H1 (cell line): Measurements from ENCODE around the gene HLF. TPM values are rescaled to one million over a fixed set of nuclear protein-coding genes. Genes with fewer than 3 reads are reported as not detected.

Experiments used
- CTCF ChIA-PET: fragments of 300-600 bp; sonication (Branson Sonifier 250); formaldehyde crosslinking; loops from one replicate; lab custom pipeline; 2021; ENCODE audit not compliant: partially characterized antibody; lab: Charles Lee
- POLR2A ChIA-PET: fragments of 300-600 bp; sonication (Branson Sonifier 250); formaldehyde crosslinking; loops from one replicate; lab custom pipeline; 2021; ENCODE audit warnings: inconsistent platforms; ENCODE audit not compliant: partially characterized antibody; lab: Charles Lee
- DNase-seq, 2 experiments: peaks; one replicate each; pipeline versions ENCODE4 v3.0.0 to v3.0.0-alpha.2; 2010 to 2022; ENCODE audit warnings: low spot score in 2 of 2, low read depth in 1 of 2, mixed read lengths in 1 of 2
- FAIRE-seq: peaks from 2 replicates; lab custom pipeline; 2011; peaks lifted over from hg19 to GRCh38; lab: Jason Lieb, UNC
- H2AFZ ChIP-seq: 2 replicates; pipeline ENCODE4 v1.8.1; 2012; ENCODE audit warnings: low read length, inconsistent platforms
- H2AK5ac ChIP-seq: 2 replicates; pipeline ENCODE4 v1.6.1; 2013; ENCODE audit warnings: low read depth, low read length
- H2BK120ac ChIP-seq: replicated peaks from 2 replicates; pipeline ENCODE3; 2013; ENCODE audit warnings: low read depth, low read length, inconsistent platforms
- H2BK12ac ChIP-seq: 2 replicates; pipeline ENCODE4 v1.6.1; 2013; ENCODE audit warnings: low read depth, low read length
- H2BK15ac ChIP-seq: 2 replicates; pipeline ENCODE4 v1.6.1; 2013; ENCODE audit warnings: low read length
- H2BK20ac ChIP-seq: 2 replicates; pipeline ENCODE4 v1.6.1; 2013; ENCODE audit warnings: low read length
- H2BK5ac ChIP-seq: 2 replicates; pipeline ENCODE4 v1.6.1; 2013; ENCODE audit warnings: low read depth, low read length
- H3K14ac ChIP-seq: 2 replicates; pipeline ENCODE4 v1.6.1; 2013; ENCODE audit warnings: inconsistent platforms; ENCODE audit not compliant: insufficient read length
- H3K18ac ChIP-seq: 2 replicates; pipeline ENCODE4 v1.6.1; 2013; ENCODE audit warnings: low read length; ENCODE audit errors: extremely low read depth
- H3K23ac ChIP-seq: 2 replicates; pipeline ENCODE4 v1.6.1; 2013; ENCODE audit warnings: inconsistent platforms; ENCODE audit not compliant: insufficient read length
- H3K23me2 ChIP-seq: 2 replicates; pipeline ENCODE4 v1.6.1; 2013; ENCODE audit warnings: low read depth, low read length
- H3K27ac ChIP-seq: 2 replicates; pipeline ENCODE4 v1.6.1; 2011; ENCODE audit warnings: low read depth, low read length, inconsistent platforms
- H3K27me3 ChIP-seq, 4 experiments: replicated peaks in 1 of 4; 1 replicate in 1 of 4; 2 replicates in 3 of 4; pipeline versions ENCODE4 v1.6.1 to v1.8.1; 2011 to 2013; ENCODE audit warnings: low read length in 3 of 4, mild to moderate bottlenecking in 3 of 4, inconsistent platforms in 2 of 4, mixed read lengths in 2 of 4, moderate library complexity in 1 of 4; ENCODE audit not compliant: control insufficient read depth in 3 of 4, insufficient read depth in 3 of 4; ENCODE audit errors: extremely low read depth in 1 of 4
- H3K36me3 ChIP-seq, 4 experiments: 2 replicates each; pipeline versions ENCODE4 v1.6.1 to v1.8.1; 2011 to 2013; ENCODE audit warnings: mild to moderate bottlenecking in 4 of 4, low read length in 3 of 4, moderate library complexity in 2 of 4, control low read depth in 1 of 4, inconsistent platforms in 1 of 4; ENCODE audit not compliant: insufficient read depth in 4 of 4, control insufficient read depth in 2 of 4
- H3K4ac ChIP-seq: replicated peaks from 2 replicates; pipeline ENCODE3; 2013; ENCODE audit warnings: low read length, low read depth, mixed read lengths, inconsistent platforms; ENCODE audit not compliant: insufficient read length
- H3K4me1 ChIP-seq, 4 experiments: replicated peaks in 1 of 4; 1 replicate in 1 of 4; 2 replicates in 3 of 4; pipeline versions ENCODE4 v1.6.1 to v1.8.1; 2011 to 2013; ENCODE audit warnings: low read length in 3 of 4, inconsistent platforms in 2 of 4, mixed read lengths in 1 of 4; ENCODE audit not compliant: insufficient read depth in 4 of 4, control insufficient read depth in 3 of 4
- H3K4me2 ChIP-seq, 2 experiments: 2 replicates each; pipeline versions ENCODE4 v1.6.1 to v1.8.1; 2011 to 2013; ENCODE audit warnings: low read depth in 2 of 2, low read length in 2 of 2, control low read depth in 1 of 2, inconsistent platforms in 1 of 2, mild to moderate bottlenecking in 1 of 2; ENCODE audit not compliant: insufficient read depth in 1 of 2
- H3K4me3 ChIP-seq, 4 experiments: fragments of 200-600, 300-600 bp in 1 of 4; sonication (generic), shearing (Covaris generic), sonication (Bioruptor Twin) in 1 of 4; 2 replicates each; pipeline versions ENCODE4 v1.5.1 to v1.8.1; 2011 to 2016; ENCODE audit warnings: low read length in 4 of 4, low read depth in 3 of 4, control low read depth in 2 of 4, inconsistent platforms in 2 of 4, mild to moderate bottlenecking in 2 of 4, mixed read lengths in 1 of 4, moderate library complexity in 1 of 4; ENCODE audit not compliant: insufficient read depth in 2 of 4; ENCODE audit errors: extremely low read depth in 1 of 4
- H3K56ac ChIP-seq: replicated peaks from 2 replicates; pipeline ENCODE3; 2013; ENCODE audit warnings: low read depth, mild to moderate bottlenecking, mixed read lengths, low read length, inconsistent platforms; ENCODE audit not compliant: insufficient read length
- H3K79me1 ChIP-seq: 2 replicates; pipeline ENCODE4 v1.6.1; 2013; ENCODE audit warnings: low read depth, low read length, control low read depth
- H3K79me2 ChIP-seq, 2 experiments: 2 replicates each; pipeline versions ENCODE4 v1.6.1 to v1.8.1; 2012 to 2013; ENCODE audit warnings: low read length in 2 of 2, mild to moderate bottlenecking in 2 of 2, inconsistent platforms in 1 of 2; ENCODE audit not compliant: insufficient read depth in 2 of 2, control insufficient read depth in 1 of 2
- H3K9ac ChIP-seq, 4 experiments: replicated peaks in 1 of 4; 1 replicate in 1 of 4; 2 replicates in 3 of 4; pipeline versions ENCODE4 v1.6.1 to v1.8.1; 2011 to 2013; ENCODE audit warnings: low read depth in 3 of 4, low read length in 3 of 4, control low read depth in 2 of 4, mild to moderate bottlenecking in 2 of 4, moderate library complexity in 2 of 4, inconsistent platforms in 1 of 4; ENCODE audit errors: extremely low read depth in 1 of 4
- H3K9me3 ChIP-seq, 2 experiments: 2 replicates each; pipeline versions ENCODE4 v1.6.1 to v1.8.1; 2012 to 2013; ENCODE audit warnings: mild to moderate bottlenecking in 2 of 2, moderate library complexity in 2 of 2, control low read depth in 1 of 2, inconsistent platforms in 1 of 2, low read depth in 1 of 2, low read length in 1 of 2, mixed read lengths in 1 of 2; ENCODE audit not compliant: insufficient read depth in 2 of 2
- H4K20me1 ChIP-seq, 2 experiments: replicated peaks in 1 of 2; 2 replicates each; pipeline versions ENCODE3 to v1.8.1; 2011 to 2013; ENCODE audit warnings: inconsistent platforms in 2 of 2, low read length in 2 of 2, mild to moderate bottlenecking in 1 of 2; ENCODE audit not compliant: insufficient read depth in 2 of 2, control insufficient read depth in 1 of 2
- H4K5ac ChIP-seq: 2 replicates; pipeline ENCODE4 v1.6.1; 2013; ENCODE audit warnings: low read length, low read depth, mixed read lengths, inconsistent platforms; ENCODE audit not compliant: insufficient read length
- H4K8ac ChIP-seq: 2 replicates; pipeline ENCODE4 v1.8.0; 2013; ENCODE audit warnings: mild to moderate bottlenecking, moderate library complexity, low read length, inconsistent platforms; ENCODE audit not compliant: insufficient read depth; ENCODE audit errors: extremely low read depth
- H4K91ac ChIP-seq: replicated peaks from 2 replicates; pipeline ENCODE3; 2013; ENCODE audit warnings: low read length, mixed read lengths, inconsistent platforms; ENCODE audit not compliant: insufficient read length
- ASH2L ChIP-seq: fragments of 200-600, 300-600 bp; sonication (generic); IDR thresholded peaks from one replicate; pipeline ENCODE4 v1.7.1; 2017; ENCODE audit warnings: low read length
- BCL11A ChIP-seq, 2 experiments: IDR thresholded peaks; one replicate each; pipeline ENCODE4 v1.6.1; 2011; ENCODE audit warnings: low read depth in 2 of 2, low read length in 2 of 2, mild to moderate bottlenecking in 2 of 2
- CTBP2 ChIP-seq: IDR thresholded peaks from 2 replicates; pipeline ENCODE4 v1.7.0; 2011; ENCODE audit warnings: borderline replicate concordance, mild to moderate bottlenecking, moderate library complexity, mixed read lengths, low read length; ENCODE audit not compliant: insufficient read depth, insufficient read length
- KDM1A ChIP-seq: fragments of 200-600, 300-600 bp; sonication (generic); IDR thresholded peaks from 2 replicates; pipeline ENCODE4 v1.7.1; 2016; ENCODE audit warnings: mild to moderate bottlenecking, low read length, borderline replicate concordance
- KDM5A ChIP-seq: fragments of 200-600 bp; IDR thresholded peaks from 2 replicates; pipeline ENCODE4 v1.7.1; 2012; ENCODE audit warnings: mild to moderate bottlenecking, low read length, inconsistent platforms, mixed read lengths
- NANOG ChIP-seq: IDR thresholded peaks from 2 replicates; pipeline ENCODE4 v1.6.1; 2011; ENCODE audit warnings: low read length, low read depth, mild to moderate bottlenecking, inconsistent platforms; ENCODE audit not compliant: insufficient read depth, poor library complexity, severe bottlenecking
- POU5F1 ChIP-seq: IDR thresholded peaks from 2 replicates; pipeline ENCODE4 v1.6.1; 2011; ENCODE audit warnings: low read depth, mild to moderate bottlenecking, low read length, moderate library complexity
- RAD21 ChIP-seq, 2 experiments: IDR thresholded peaks in 1 of 2; conservative IDR thresholded peaks in 1 of 2; 2 replicates each; pipeline ENCODE4 v1.6.1; 2011; ENCODE audit warnings: low read depth in 2 of 2, low read length in 2 of 2, improper control_type of control experiment in 1 of 2, inconsistent platforms in 1 of 2, mild to moderate bottlenecking in 1 of 2, moderate library complexity in 1 of 2
- SP1 ChIP-seq: IDR thresholded peaks from 2 replicates; pipeline ENCODE4 v1.6.1; 2011; ENCODE audit warnings: low read depth, low read length
- SP4 ChIP-seq: IDR thresholded peaks from 2 replicates; pipeline ENCODE4 v1.6.1; 2012; ENCODE audit warnings: low read length, inconsistent platforms
- ZNF274 ChIP-seq: IDR thresholded peaks from 2 replicates; pipeline ENCODE4 v1.7.0; 2012; ENCODE audit warnings: low read length, borderline replicate concordance; ENCODE audit errors: extremely low read depth
- WGBS, 2 experiments: shearing (Covaris generic) in 1 of 2; methylation state at CpG; one replicate each; pipeline versions ENCODE4 v1.1.6 to v1.1.7; 2013 to 2015; ENCODE audit warnings: low lambda C conversion rate in 2 of 2, mixed read lengths in 2 of 2, inconsistent platforms in 1 of 2, low coverage in 1 of 2, missing lambda C conversion rate in 1 of 2; ENCODE audit not compliant: insufficient replicate concordance in 2 of 2, insufficient coverage in 1 of 2, insufficient read length in 1 of 2; ENCODE audit errors: extremely low coverage in 1 of 2, missing lambda C conversion rate in 1 of 2; 5-methylcytosine and 5-hydroxymethylcytosine counted together
- polyA plus RNA-seq, 7 experiments: library from polyadenylated mRNA; depleted of rRNA in 3 of 7; stranded (reverse) in 5 of 7; unstranded in 2 of 7; fragments of >200 nt in 5 of 7; fragments of 200-250 nt in 2 of 7; gene quantifications; 1 replicate in 5 of 7; 2 replicates in 1 of 7; 4 replicates in 1 of 7; pipeline versions ENCODE4 v1.2.1 to v1.2.3, GENCODE V29; 2011 to 2013; ENCODE audit warnings: missing spikeins in 2 of 7, mixed read lengths in 2 of 7
- total RNA-seq: library from RNA; stranded (reverse); fragmentation: NEBNext Ultra II Directional; extraction: Animal tissue kit (Norgen Biotek cat#: 25700); gene quantifications from 2 replicates; pipeline ENCODE4 v1.2.1, GENCODE V29; 2021

The HLF gene
- total and polyA plus RNA-seq, 2 of the 8 experiments (the other 6 are each of a cell fraction or from before 2014, with no cell fraction given), result 0.39 to 0.60 TPM

DNA sequence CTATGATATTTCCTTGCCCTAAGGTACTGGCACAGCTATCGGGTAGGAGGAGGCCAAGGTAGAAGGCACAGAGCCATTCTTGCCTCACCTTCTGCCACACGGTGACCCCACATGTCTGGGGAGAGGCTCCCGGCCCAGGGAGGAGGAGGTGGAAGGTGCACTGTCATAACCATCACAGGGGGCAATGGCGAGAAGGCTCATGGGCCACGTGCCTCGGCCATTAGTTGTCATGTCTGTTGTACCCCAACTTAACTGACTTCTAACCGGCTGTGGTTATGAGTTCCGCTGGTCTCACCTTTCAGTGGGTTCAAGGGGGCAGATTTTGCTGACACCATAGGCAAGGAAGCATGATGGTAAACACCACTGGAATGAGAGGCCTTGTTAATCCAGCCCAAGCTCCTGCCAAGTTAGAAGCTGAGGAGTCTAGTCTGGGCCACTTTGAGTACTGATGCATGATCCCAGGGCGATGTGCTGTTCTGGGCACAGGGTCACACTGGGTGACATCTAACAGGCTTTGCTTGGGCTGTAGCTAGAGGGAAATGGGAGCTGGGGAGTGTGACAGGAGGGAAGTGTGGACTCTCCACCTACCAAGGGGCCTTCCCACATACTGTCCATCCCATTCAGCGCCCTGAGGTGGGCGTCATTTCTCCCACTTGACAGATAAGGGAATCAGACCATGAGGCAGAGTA is 39.6 kb downstream of the HLF start:
- H3K4me3 ChIP-seq, result no peak overlapping the region
- 0 out of 2 replicates have a peak overlapping the region, but pooled peaks have one; percentile 18 for H2BK15ac ChIP-seq
- no peak for DNase-seq
- H3K27me3 ChIP-seq, result no peaks in the 10 kb centered on the region
- no peak overlapping the region; the same call in 1 of the 2 replicates for H4K8ac ChIP-seq
- H2BK120ac ChIP-seq, result no peak overlapping the region
- no peaks in the 10 kb centered on the region for H3K79me1 ChIP-seq
- H4K5ac ChIP-seq, result no peak overlapping the region
- peaks cover 0 to 4% (median 2%) of the 10 kb centered on the region in 4 experiments; a peak in 2 of 7 replicates for H3K4me1 ChIP-seq
- H3K27ac ChIP-seq, result no peak overlapping the region
- H3K23me2 ChIP-seq, result no peaks in the 10 kb centered on the region
- H2AFZ ChIP-seq, result no peak overlapping the region
- H4K91ac ChIP-seq, result no peak overlapping the region
- no peak overlapping the region for H3K9ac ChIP-seq
- CTCF ChIA-PET, result interaction anchor here (0.6 to 3.0 kb wide), 11 partner anchors 11 to 299 kb away, joined by 3 to 20 read pairs (median 5); no protein-coding TSS in a partner anchor
- H2AK5ac ChIP-seq, result no peak overlapping the region
- no peak overlapping the region for H2BK5ac ChIP-seq
- no peaks in the 10 kb centered on the region for H3K36me3 ChIP-seq
- no peak overlapping the region for H2BK20ac ChIP-seq
- H3K23ac ChIP-seq, result no peak overlapping the region
- 85% methylated on average over 11 of the region's 11 CpGs; no CpG with 5 or more reads in 1 of the 2 experiments for WGBS, 2 experiments
- H4K20me1 ChIP-seq, result no peaks in the 10 kb centered on the region
- no peak overlapping the region for H3K4ac ChIP-seq
- H3K18ac ChIP-seq, result no peak overlapping the region
- H3K14ac ChIP-seq, result no peak overlapping the region
- H2BK12ac ChIP-seq, result no peak overlapping the region; the same call in 1 of the 2 replicates
- FAIRE-seq, result no peak
- H3K56ac ChIP-seq, result no peak overlapping the region
- no peaks in the 10 kb centered on the region for H3K9me3 ChIP-seq
- H3K79me2 ChIP-seq, result no peaks in the 10 kb centered on the region
- POLR2A ChIA-PET, result no interaction called here
- H3K4me2 ChIP-seq, result no peak overlapping the region
- TF ChIP-seq POU5F1, result no peak
- TF ChIP-seq CTBP2, result no peak
- TF ChIP-seq RAD21 (IDR thresholded peaks at IDR 0.05 in 1 of 2, conservative IDR thresholded peaks at IDR 0.05 in 1 of 2; ENCODE audit: low read depth in 2 of 2, low read length in 2 of 2), result no peak
- TF ChIP-seq KDM5A, result no peak
- TF ChIP-seq ZNF274, result no peak
- TF ChIP-seq SP1, result no peak
- no peak for TF ChIP-seq BCL11A (IDR thresholded peaks at IDR 0.05; ENCODE audit: low read depth in 2 of 2, low read length in 2 of 2)
- no peak for TF ChIP-seq SP4
- TF ChIP-seq KDM1A, result no peak
- TF ChIP-seq NANOG, result no peak
- no peak for TF ChIP-seq ASH2L
